IPS-18c (cell line): ENCODE measurements around the gene SAC3D1.
"Not testable (repeated sequence)": the region's sequence is repeated elsewhere in the genome, so short reads cannot be mapped to it uniquely, and the experiment has no call there.

Source experiments
- H3K4me3 ChIP-seq: 2 replicates; pipeline ENCODE4 v1.7.0; 2013; ENCODE audit warnings: low read depth, mild to moderate bottlenecking, low read length, moderate library complexity; ENCODE audit not compliant: insufficient read depth
- H3K9me3 ChIP-seq: one replicate; pipeline ENCODE4 v1.6.1; 2013; ENCODE audit warnings: mild to moderate bottlenecking, low read length, moderate library complexity; ENCODE audit not compliant: control insufficient read depth, insufficient read depth

The SAC3D1 gene

GRCh38 chr11:65040847-65041622, at the start of gene SAC3D1:
TSS of gene SAC3D1 (plus strand) at chr11:65041210. CDS start at chr11:65041293, 83 bp downstream.
- Histone ChIP-seq H3K4me3 (peak within 1 kb of the TSS; percentile 80), H3K9me3 (no peaks in the 10 kb centered on the region)

- no peak overlapping the region for H3K4me3 ChIP-seq
- no peaks in the 10 kb centered on the region for H3K9me3 ChIP-seq
Measured at GRCh38 chr11:64994318-64994717, 46.7 kb upstream of the SAC3D1 start.

GRCh38 chr11:64996327-64996709, 44.7 kb upstream of the SAC3D1 start:
- Histone ChIP-seq H3K4me3 (no peak overlapping the region), H3K9me3 (no peaks in the 10 kb centered on the region)

GRCh38 chr11:64996710-64997380, 44.2 kb upstream of the SAC3D1 start, which contains the start of gene BATF2:
TSS of gene BATF2 (minus strand) at chr11:64996971. CDS start at chr11:64996914, 57 bp downstream.
- H3K4me3 ChIP-seq: 0 out of 2 replicates have a peak within 1 kb of the TSS, but pooled peaks have one; percentile 16
- no peaks in the 10 kb centered on the region for H3K9me3 ChIP-seq

- no peaks in the 10 kb centered on the region for H3K9me3 ChIP-seq
Measured at GRCh38 chr11:64998141-64998540, 42.9 kb upstream of the SAC3D1 start.

GRCh38 chr11:64998690-64999431, 42.1 kb upstream of the SAC3D1 start:
- Histone ChIP-seq H3K9me3 (no peaks in the 10 kb centered on the region), H3K4me3 (no peak overlapping the region)

More at GRCh38 chr11:64998141-64998540, 42.9 kb upstream of the SAC3D1 start:
- no peak overlapping the region for H3K4me3 ChIP-seq

GRCh38 chr11:64999478-64999877, 41.5 kb upstream of the SAC3D1 start:
- no peak overlapping the region for H3K4me3 ChIP-seq
- H3K9me3 ChIP-seq: no peaks in the 10 kb centered on the region

GRCh38 chr11:65002706-65003105, 38.3 kb upstream of the SAC3D1 start:
- Histone ChIP-seq H3K9me3 (no peaks in the 10 kb centered on the region), H3K4me3 (no peak overlapping the region)

- no peaks in the 10 kb centered on the region for H3K9me3 ChIP-seq
- no peak overlapping the region for H3K4me3 ChIP-seq
Measured at GRCh38 chr11:65003282-65003681, 37.7 kb upstream of the SAC3D1 start.

GRCh38 chr11:65003968-65004367, 37.0 kb upstream of the SAC3D1 start:
- H3K4me3 ChIP-seq, H3K9me3 ChIP-seq: not testable (repeated sequence)

- no peaks in the 10 kb centered on the region for H3K9me3 ChIP-seq
- H3K4me3 ChIP-seq: no peak overlapping the region
Measured at GRCh38 chr11:65008016-65008415, 33.0 kb upstream of the SAC3D1 start.

- H3K9me3 ChIP-seq: no peaks in the 10 kb centered on the region
Measured at GRCh38 chr11:65008873-65009272, 32.1 kb upstream of the SAC3D1 start.

GRCh38 chr11:65013130-65013887, 27.7 kb upstream of the SAC3D1 start:
- H3K9me3 ChIP-seq: no peaks in the 10 kb centered on the region
- H3K4me3 ChIP-seq: peak overlapping the region; percentile 80

More at GRCh38 chr11:65008873-65009272, 32.1 kb upstream of the SAC3D1 start:
- H3K4me3 ChIP-seq: no peak overlapping the region

GRCh38 chr11:65013888-65014725, 26.9 kb upstream of the SAC3D1 start, which contains the start of gene ARL2:
TSS of gene ARL2 (plus strand) at chr11:65014160. CDS start at chr11:65014208, 48 bp downstream.
- H3K4me3 ChIP-seq: peak within 1 kb of the TSS; percentile 80

GRCh38 chr11:65014726-65015227, 26.2 kb upstream of the SAC3D1 start:
- H3K4me3 ChIP-seq: peak overlapping the region; percentile 80
- no peaks in the 10 kb centered on the region for H3K9me3 ChIP-seq

More at GRCh38 chr11:65013888-65014725, 26.9 kb upstream of the SAC3D1 start, which contains the start of gene ARL2:
- H3K9me3 ChIP-seq: no peaks in the 10 kb centered on the region

GRCh38 chr11:65016705-65017104, 24.3 kb upstream of the SAC3D1 start:
- Histone ChIP-seq H3K9me3 (no peaks in the 10 kb centered on the region), H3K4me3 (no peak overlapping the region)
